ENCODE results near the gene PHKB.

The PHKB gene

DNA sequence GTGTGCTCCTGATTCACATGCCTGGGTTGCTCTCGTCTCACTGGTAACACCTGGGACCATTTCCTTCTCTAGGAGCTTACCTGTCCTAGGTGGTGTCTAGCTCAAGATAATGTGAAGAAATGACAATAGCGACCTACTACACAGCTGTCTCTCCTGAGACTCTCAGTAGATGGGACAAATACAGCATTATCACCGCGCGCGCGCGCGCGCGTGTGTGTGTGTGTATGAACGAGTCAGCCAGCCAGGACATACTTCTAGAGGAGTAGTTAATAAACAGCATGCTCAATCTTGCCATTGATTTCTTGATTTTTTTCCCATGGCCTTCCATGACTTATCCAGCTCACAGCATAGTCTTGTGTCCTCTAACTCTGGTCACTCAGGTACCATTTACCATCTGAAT, 268.6 kb downstream of the PHKB start:
- no peak overlapping the region for H3K4me3 ChIP-seq (ENCODE audit: low read length)
- no peak for TF ChIP-seq ZNF274 (IDR thresholded peaks at IDR 0.05; ENCODE audit: low read depth, low read length)

GRCh38 chr16:47731252-47731651, 270.1 kb downstream of the PHKB start:
- H3K4me3 ChIP-seq (ENCODE audit: low read length), result no peak overlapping the region
- no peak for TF ChIP-seq ZNF274 (IDR thresholded peaks at IDR 0.05; ENCODE audit: low read depth, low read length)

DNA sequence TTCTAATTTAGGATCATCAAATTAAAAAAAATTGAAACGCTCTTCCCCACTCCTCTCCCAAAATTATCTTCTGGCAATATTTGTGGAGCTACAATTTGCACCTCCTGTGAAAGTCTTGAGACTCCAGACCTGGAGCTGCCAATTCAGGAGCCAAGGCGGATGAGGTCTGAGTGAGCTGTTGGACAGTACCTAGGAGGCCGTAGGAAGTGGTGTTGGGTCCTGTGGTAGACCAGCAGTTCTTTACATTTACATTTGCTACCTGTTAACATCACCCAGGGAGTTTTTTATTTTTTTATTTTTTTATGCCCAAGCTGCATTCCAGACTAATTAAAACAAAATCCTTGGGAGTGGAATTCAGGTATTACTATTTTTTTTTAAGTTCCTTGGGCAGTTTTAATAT, 271.0 kb downstream of the PHKB start:
- no peak for TF ChIP-seq ZNF274 (IDR thresholded peaks at IDR 0.05; ENCODE audit: low read depth, low read length)

GRCh38 chr16:47732523-47733111, 271.5 kb downstream of the PHKB start:
- H3K4me3 ChIP-seq (ENCODE audit: low read length), result no peak overlapping the region
- no peak for TF ChIP-seq ZNF274 (IDR thresholded peaks at IDR 0.05; ENCODE audit: low read depth, low read length)

More for the DNA sequence above, 271.0 kb downstream of the PHKB start:
- no peak overlapping the region for H3K4me3 ChIP-seq (ENCODE audit: low read length)

- no peak overlapping the region for H3K4me3 ChIP-seq (ENCODE audit: low read length)
- no peak for TF ChIP-seq ZNF274 (IDR thresholded peaks at IDR 0.05; ENCODE audit: low read depth, low read length)
Observed at GRCh38 chr16:47734081-47734857, 273.1 kb downstream of the PHKB start.

- no peak overlapping the region for H3K4me3 ChIP-seq (ENCODE audit: low read length)
- TF ChIP-seq ZNF274 (IDR thresholded peaks at IDR 0.05; ENCODE audit: low read depth, low read length), result no peak
Observed at GRCh38 chr16:47734987-47735594, 274.0 kb downstream of the PHKB start.

DNA sequence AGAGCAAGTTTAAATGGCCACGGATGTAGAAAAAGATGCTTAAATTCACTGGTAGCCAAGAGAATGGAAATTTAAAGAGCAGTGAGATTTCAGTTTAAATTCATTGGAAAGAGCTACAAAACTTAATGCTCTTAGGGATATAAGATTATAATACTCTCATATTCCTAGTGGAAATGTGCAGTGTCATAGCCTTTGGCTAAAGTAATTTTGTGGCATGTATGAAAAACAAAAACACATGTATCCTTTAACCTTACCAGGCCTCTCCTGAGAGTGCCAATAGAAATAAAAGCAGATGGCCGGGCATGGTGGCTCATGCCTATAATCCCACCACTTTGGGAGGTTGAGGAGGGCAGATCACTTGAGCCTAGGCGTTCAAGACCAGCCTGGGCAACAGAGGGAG, 289.2 kb downstream of the PHKB start:
- TF ChIP-seq ZNF274 (IDR thresholded peaks at IDR 0.05; ENCODE audit: low read depth, low read length), result no peak

More for the DNA sequence above, 289.2 kb downstream of the PHKB start:
- H3K4me3 ChIP-seq (ENCODE audit: low read length), result no peak overlapping the region

All from GM08714 (cell line).